Body of pancreas (tissue), 4 donors: ENCODE results near the gene PDE7B.

ENCODE experiments used
- POLR2A ChIP-seq, 3 donors: fragments of 450-650 bp; IDR thresholded peaks; one replicate each; pipeline ENCODE4 v1.6.1; 2016; ENCODE audit warnings: antibody characterized with exemption in 3 of 3, mild to moderate bottlenecking in 2 of 3
- TF ChIP-seq, protein P1 (sequence below), 7 experiments: fragments of 450-650 bp in 4 of 7; fragments of 200-600 bp in 3 of 7; sonication (generic) in 3 of 7; IDR thresholded peaks; one replicate each; pipeline ENCODE4 v1.5.1; 2016 to 2019; ENCODE audit warnings: antibody characterized with exemption in 7 of 7

DNA sequence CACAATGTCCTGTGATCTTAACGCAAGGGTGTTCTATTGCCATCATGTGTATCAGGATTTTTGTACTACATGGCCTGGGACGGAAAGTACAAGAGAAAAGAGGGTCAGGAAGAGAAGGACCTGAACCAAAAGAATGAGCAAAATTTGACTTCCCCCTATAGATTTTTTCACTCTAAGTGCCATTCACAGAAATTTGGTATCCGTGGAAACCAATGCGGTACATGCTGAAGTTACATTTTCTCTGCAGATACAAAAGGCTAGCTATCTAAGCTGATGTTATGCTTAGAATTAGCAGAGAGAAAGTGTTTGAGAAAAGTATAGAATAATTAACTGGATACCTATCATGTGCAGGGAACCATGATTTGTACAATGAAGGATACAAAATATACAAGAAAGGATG is 12.4 kb upstream of the PDE7B start:
- TF ChIP-seq, protein P1, sequence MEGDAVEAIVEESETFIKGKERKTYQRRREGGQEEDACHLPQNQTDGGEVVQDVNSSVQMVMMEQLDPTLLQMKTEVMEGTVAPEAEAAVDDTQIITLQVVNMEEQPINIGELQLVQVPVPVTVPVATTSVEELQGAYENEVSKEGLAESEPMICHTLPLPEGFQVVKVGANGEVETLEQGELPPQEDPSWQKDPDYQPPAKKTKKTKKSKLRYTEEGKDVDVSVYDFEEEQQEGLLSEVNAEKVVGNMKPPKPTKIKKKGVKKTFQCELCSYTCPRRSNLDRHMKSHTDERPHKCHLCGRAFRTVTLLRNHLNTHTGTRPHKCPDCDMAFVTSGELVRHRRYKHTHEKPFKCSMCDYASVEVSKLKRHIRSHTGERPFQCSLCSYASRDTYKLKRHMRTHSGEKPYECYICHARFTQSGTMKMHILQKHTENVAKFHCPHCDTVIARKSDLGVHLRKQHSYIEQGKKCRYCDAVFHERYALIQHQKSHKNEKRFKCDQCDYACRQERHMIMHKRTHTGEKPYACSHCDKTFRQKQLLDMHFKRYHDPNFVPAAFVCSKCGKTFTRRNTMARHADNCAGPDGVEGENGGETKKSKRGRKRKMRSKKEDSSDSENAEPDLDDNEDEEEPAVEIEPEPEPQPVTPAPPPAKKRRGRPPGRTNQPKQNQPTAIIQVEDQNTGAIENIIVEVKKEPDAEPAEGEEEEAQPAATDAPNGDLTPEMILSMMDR (IDR thresholded peaks at IDR 0.05): no peak
- TF ChIP-seq POLR2A (IDR thresholded peaks at IDR 0.05): no peak
